HEK293 (cell line): ENCODE measurements around the gene CTSH.

Experiments
- CTCF ChIA-PET: fragments of 350-600 bp; formaldehyde crosslinking; extraction: SDS; loops from one replicate; lab custom pipeline; 2021; ENCODE audit warnings: antibody characterized with exemption; lab: Yijun Ruan, JAX
- POLR2A ChIA-PET: fragments of 300-600 bp; formaldehyde crosslinking; extraction: SDS; loops from one replicate; lab custom pipeline; 2020; ENCODE audit warnings: antibody characterized with exemption, inconsistent platforms; lab: Yijun Ruan, JAX
- H3K27ac ChIP-seq: fragments of 200-500 bp; sonication (Bioruptor generic); 2 replicates; pipeline ENCODE4 v1.5.1; 2014; ENCODE audit warnings: low read depth, low read length, control low read depth, inconsistent platforms; ENCODE audit errors: extremely low read depth
- H3K36me3 ChIP-seq, 2 experiments: fragments of 200-500 bp in 1 of 2; sonication (Bioruptor generic) in 1 of 2; 1 replicate in 1 of 2; 2 replicates in 1 of 2; pipeline ENCODE4 v1.5.1; 2014 to 2017; ENCODE audit warnings: inconsistent platforms in 2 of 2, low read length in 2 of 2; ENCODE audit not compliant: control insufficient read depth in 2 of 2, insufficient read depth in 1 of 2
- H3K4me1 ChIP-seq: fragments of 200-500 bp; sonication (Bioruptor generic); 2 replicates; pipeline ENCODE4 v1.5.1; 2014; ENCODE audit warnings: mild to moderate bottlenecking, low read length, inconsistent platforms; ENCODE audit not compliant: control insufficient read depth, insufficient read depth
- H3K4me3 ChIP-seq: 2 replicates; pipeline ENCODE4 v1.5.1; 2011; ENCODE audit warnings: low read depth, mild to moderate bottlenecking, control low read depth, low read length, moderate library complexity
- H3K9me3 ChIP-seq: fragments of 200-500 bp; sonication (Bioruptor generic); 2 replicates; pipeline ENCODE4 v1.5.1; 2014; ENCODE audit warnings: low read depth, low read length, inconsistent platforms; ENCODE audit not compliant: control insufficient read depth, insufficient read depth
- BCL11B ChIP-seq: fragments of 450-650 bp; formaldehyde crosslinking; IDR thresholded peaks from 2 replicates; pipeline ENCODE4 v1.5.1; 2016; ENCODE audit warnings: low read depth, missing biosample characterization, missing genetic modification characterization
- HOXC10 ChIP-seq: sonication (generic); formaldehyde crosslinking; IDR thresholded peaks from 2 replicates; pipeline ENCODE4 v1.8.1; 2023; ENCODE audit warnings: mild to moderate bottlenecking, missing genetic modification reagents
- HOXD13 ChIP-seq: sonication (generic); formaldehyde crosslinking; IDR thresholded peaks from 2 replicates; pipeline ENCODE4 v1.8.0; 2022; ENCODE audit warnings: missing genetic modification reagents, borderline replicate concordance
- PBX3 ChIP-seq: sonication (generic); formaldehyde crosslinking; IDR thresholded peaks from 2 replicates; pipeline ENCODE4 v1.8.1; 2022; ENCODE audit warnings: mild to moderate bottlenecking, moderate library complexity, missing genetic modification reagents
- PRDM6 ChIP-seq: fragments of 450-650 bp; formaldehyde crosslinking; IDR thresholded peaks from 2 replicates; pipeline ENCODE4 v1.5.1; 2017; ENCODE audit warnings: missing biosample characterization, missing genetic modification characterization
- ZNF138 ChIP-seq: fragments of 450-650 bp; formaldehyde crosslinking; IDR thresholded peaks from 2 replicates; pipeline ENCODE4 v1.5.1; 2016; ENCODE audit warnings: missing biosample characterization, missing genetic modification characterization, borderline replicate concordance
- ZNF24 ChIP-seq: fragments of 450-650 bp; formaldehyde crosslinking; IDR thresholded peaks from 2 replicates; pipeline ENCODE4 v1.5.1; 2016; ENCODE audit warnings: missing biosample characterization, missing genetic modification characterization
- ZNF324 ChIP-seq: fragments of 450-650 bp; formaldehyde crosslinking; IDR thresholded peaks from 2 replicates; pipeline ENCODE4 v1.5.1; 2016; ENCODE audit warnings: missing biosample characterization, missing genetic modification characterization
- ZNF426 ChIP-seq: fragments of 450-650 bp; formaldehyde crosslinking; IDR thresholded peaks from 2 replicates; pipeline ENCODE4 v1.5.1; 2017; ENCODE audit warnings: missing biosample characterization, missing genetic modification characterization, mild to moderate bottlenecking, inconsistent platforms, moderate library complexity
- ZNF510 ChIP-seq: fragments of 450-650 bp; formaldehyde crosslinking; IDR thresholded peaks from 2 replicates; pipeline ENCODE4 v1.5.1; 2018; ENCODE audit warnings: mild to moderate bottlenecking, missing genetic modification characterization, missing biosample characterization; ENCODE audit not compliant: insufficient replicate concordance
- ZNF530 ChIP-seq: fragments of 450-650 bp; formaldehyde crosslinking; IDR thresholded peaks from 2 replicates; pipeline ENCODE4 v1.5.1; 2016; ENCODE audit warnings: low read depth, missing biosample characterization, missing genetic modification characterization
- ZNF621 ChIP-seq: fragments of 450-650 bp; formaldehyde crosslinking; IDR thresholded peaks from 2 replicates; pipeline ENCODE4 v1.5.1; 2017; ENCODE audit warnings: missing biosample characterization, missing genetic modification characterization
- ZNF701 ChIP-seq: fragments of 450-650 bp; formaldehyde crosslinking; IDR thresholded peaks from 2 replicates; pipeline ENCODE4 v1.5.1; 2016; ENCODE audit warnings: missing biosample characterization, missing genetic modification characterization
- ZNF830 ChIP-seq: fragments of 450-650 bp; IDR thresholded peaks from 2 replicates; pipeline ENCODE4 v1.5.0; 2018; ENCODE audit warnings: missing biosample characterization, missing genetic modification characterization, low read depth, mild to moderate bottlenecking, moderate library complexity
- ZSCAN16 ChIP-seq: fragments of 450-650 bp; formaldehyde crosslinking; IDR thresholded peaks from 2 replicates; pipeline ENCODE4 v1.5.1; 2016; ENCODE audit warnings: missing biosample characterization, missing genetic modification characterization
- ZXDB ChIP-seq: fragments of 450-650 bp; formaldehyde crosslinking; IDR thresholded peaks from 2 replicates; pipeline ENCODE4 v1.5.1; 2016; ENCODE audit warnings: missing biosample characterization, missing genetic modification characterization
- TF ChIP-seq, protein P1 (sequence below): fragments of 450-650 bp; formaldehyde crosslinking; IDR thresholded peaks from 2 replicates; pipeline ENCODE4 v1.5.1; 2017; ENCODE audit warnings: missing biosample characterization, missing genetic modification characterization
- TF ChIP-seq, protein P2 (sequence below): fragments of 450-650 bp; formaldehyde crosslinking; IDR thresholded peaks from 2 replicates; pipeline ENCODE4 v1.5.1; 2016; ENCODE audit warnings: missing biosample characterization, missing genetic modification characterization, low read depth
- TF ChIP-seq, protein P3 (sequence below): fragments of 450-650 bp; formaldehyde crosslinking; IDR thresholded peaks from 2 replicates; pipeline ENCODE4 v1.5.0; 2017; ENCODE audit warnings: missing biosample characterization, missing genetic modification characterization, borderline replicate concordance

CTSH gene

GRCh38 chr15:78983146-78983918 is 38.5 kb upstream of the CTSH start:
- POLR2A ChIA-PET, result no interaction called here

GRCh38 chr15:78982736-78983135 is 37.9 kb upstream of the CTSH start:
- H3K9me3 ChIP-seq, result no peaks in the 10 kb centered on the region
- H3K36me3 ChIP-seq, result no peaks in the 10 kb centered on the region
- TF ChIP-seq ZNF530 (tag by site-specific recombination) (no peak), ZNF701 (tag by site-specific recombination) (no peak), HOXD13 (no peak), ZNF510 (tag by site-specific recombination) (no peak), PRDM6 (no peak), ZNF324 (tag by site-specific recombination) (no peak)

More at GRCh38 chr15:78983146-78983918, 38.5 kb upstream of the CTSH start:
- TF ChIP-seq, protein P1, sequence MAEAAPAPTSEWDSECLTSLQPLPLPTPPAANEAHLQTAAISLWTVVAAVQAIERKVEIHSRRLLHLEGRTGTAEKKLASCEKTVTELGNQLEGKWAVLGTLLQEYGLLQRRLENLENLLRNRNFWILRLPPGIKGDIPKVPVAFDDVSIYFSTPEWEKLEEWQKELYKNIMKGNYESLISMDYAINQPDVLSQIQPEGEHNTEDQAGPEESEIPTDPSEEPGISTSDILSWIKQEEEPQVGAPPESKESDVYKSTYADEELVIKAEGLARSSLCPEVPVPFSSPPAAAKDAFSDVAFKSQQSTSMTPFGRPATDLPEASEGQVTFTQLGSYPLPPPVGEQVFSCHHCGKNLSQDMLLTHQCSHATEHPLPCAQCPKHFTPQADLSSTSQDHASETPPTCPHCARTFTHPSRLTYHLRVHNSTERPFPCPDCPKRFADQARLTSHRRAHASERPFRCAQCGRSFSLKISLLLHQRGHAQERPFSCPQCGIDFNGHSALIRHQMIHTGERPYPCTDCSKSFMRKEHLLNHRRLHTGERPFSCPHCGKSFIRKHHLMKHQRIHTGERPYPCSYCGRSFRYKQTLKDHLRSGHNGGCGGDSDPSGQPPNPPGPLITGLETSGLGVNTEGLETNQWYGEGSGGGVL (tag by site-specific recombination), result 0 out of 2 replicates have a peak, but pooled peaks have one; percentile 15
- TF ChIP-seq BCL11B (tag by site-specific recombination) (no peak), ZNF24 (tag by site-specific recombination) (no peak), HOXC10 (CRISPR knock-in tag) (no peak), ZXDB (no peak)
- TF ChIP-seq, protein P2, sequence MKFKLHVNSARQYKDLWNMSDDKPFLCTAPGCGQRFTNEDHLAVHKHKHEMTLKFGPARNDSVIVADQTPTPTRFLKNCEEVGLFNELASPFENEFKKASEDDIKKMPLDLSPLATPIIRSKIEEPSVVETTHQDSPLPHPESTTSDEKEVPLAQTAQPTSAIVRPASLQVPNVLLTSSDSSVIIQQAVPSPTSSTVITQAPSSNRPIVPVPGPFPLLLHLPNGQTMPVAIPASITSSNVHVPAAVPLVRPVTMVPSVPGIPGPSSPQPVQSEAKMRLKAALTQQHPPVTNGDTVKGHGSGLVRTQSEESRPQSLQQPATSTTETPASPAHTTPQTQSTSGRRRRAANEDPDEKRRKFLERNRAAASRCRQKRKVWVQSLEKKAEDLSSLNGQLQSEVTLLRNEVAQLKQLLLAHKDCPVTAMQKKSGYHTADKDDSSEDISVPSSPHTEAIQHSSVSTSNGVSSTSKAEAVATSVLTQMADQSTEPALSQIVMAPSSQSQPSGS (tag by site-specific recombination), result peak; percentile 38; the same call in 1 of the 2 replicates
- H3K9me3 ChIP-seq, result no peaks in the 10 kb centered on the region
- CTCF ChIA-PET, result interaction anchor here (0.6 to 8.5 kb wide), 2 partner anchors 38 to 75 kb away, joined by 3 to 157 read pairs; no protein-coding TSS in a partner anchor
- H3K4me1 ChIP-seq, result no peaks in the 10 kb centered on the region
- no peak overlapping the region for H3K27ac ChIP-seq
- H3K4me3 ChIP-seq, result no peak overlapping the region
- H3K36me3 ChIP-seq, result no peaks in the 10 kb centered on the region

DNA sequence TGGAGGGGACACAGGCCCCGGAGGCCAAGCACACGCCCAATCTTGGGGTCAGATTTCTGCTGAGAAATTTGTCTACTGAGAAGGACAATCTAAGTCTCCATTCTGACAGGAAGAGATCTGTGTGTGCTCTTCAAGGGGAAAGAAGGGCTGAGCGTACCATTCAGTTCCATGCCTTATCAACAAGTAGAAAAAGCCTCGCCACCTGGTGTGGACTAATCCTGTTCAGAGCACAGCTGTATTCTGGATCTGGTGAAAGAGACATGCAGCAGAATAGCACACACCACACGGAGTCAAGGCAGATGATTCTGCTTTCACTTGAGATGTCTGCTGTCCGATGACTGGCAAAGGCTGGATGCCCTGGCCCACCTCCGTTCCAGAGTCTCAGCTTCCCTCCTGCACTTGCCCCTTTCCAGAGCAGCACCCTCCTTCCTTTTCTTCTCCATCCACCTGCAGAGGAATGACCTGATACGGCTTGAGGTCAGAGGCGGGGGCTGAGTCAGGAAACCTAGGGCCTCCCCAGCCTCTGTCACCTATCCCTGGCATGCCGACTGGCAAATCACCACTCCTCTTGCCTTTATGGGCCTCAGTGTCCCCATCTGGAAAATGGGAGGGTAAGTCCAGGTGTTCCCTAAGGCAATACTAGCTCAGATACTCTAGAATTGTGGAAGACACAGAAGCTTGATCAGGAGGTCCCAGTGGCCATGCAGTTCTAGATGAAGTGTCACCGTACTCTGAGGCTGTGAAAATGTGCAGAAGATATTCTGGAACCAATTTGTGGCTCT is 36.9 kb upstream of the CTSH start:
- Histone ChIP-seq H3K27ac (no peak overlapping the region), H3K36me3 (no peaks in the 10 kb centered on the region), H3K4me1 (no peaks in the 10 kb centered on the region), H3K4me3 (no peak overlapping the region), H3K9me3 (no peaks in the 10 kb centered on the region)
- CTCF ChIA-PET, result interaction anchor here (0.6 to 8.5 kb wide), 8 partner anchors 14 to 1405 kb away, joined by 3 to 157 read pairs (median 4); no protein-coding TSS in a partner anchor
- POLR2A ChIA-PET, result no interaction called here
- TF ChIP-seq ZSCAN16 (tag by site-specific recombination), result no peak
- TF ChIP-seq, protein P3, sequence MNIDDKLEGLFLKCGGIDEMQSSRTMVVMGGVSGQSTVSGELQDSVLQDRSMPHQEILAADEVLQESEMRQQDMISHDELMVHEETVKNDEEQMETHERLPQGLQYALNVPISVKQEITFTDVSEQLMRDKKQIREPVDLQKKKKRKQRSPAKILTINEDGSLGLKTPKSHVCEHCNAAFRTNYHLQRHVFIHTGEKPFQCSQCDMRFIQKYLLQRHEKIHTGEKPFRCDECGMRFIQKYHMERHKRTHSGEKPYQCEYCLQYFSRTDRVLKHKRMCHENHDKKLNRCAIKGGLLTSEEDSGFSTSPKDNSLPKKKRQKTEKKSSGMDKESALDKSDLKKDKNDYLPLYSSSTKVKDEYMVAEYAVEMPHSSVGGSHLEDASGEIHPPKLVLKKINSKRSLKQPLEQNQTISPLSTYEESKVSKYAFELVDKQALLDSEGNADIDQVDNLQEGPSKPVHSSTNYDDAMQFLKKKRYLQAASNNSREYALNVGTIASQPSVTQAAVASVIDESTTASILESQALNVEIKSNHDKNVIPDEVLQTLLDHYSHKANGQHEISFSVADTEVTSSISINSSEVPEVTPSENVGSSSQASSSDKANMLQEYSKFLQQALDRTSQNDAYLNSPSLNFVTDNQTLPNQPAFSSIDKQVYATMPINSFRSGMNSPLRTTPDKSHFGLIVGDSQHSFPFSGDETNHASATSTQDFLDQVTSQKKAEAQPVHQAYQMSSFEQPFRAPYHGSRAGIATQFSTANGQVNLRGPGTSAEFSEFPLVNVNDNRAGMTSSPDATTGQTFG (tag by site-specific recombination), result no peak
- TF ChIP-seq ZNF138 (tag by site-specific recombination), result no peak
- TF ChIP-seq ZNF830 (tag by site-specific recombination), result no peak
- TF ChIP-seq PBX3 (CRISPR knock-in tag), result no peak
- TF ChIP-seq ZNF621 (tag by site-specific recombination), result no peak
- no peak for TF ChIP-seq ZNF426 (tag by site-specific recombination)
- no peak for TF ChIP-seq ZXDB

More at GRCh38 chr15:78982736-78983135, 37.9 kb upstream of the CTSH start:
- Histone ChIP-seq H3K4me3 (no peak overlapping the region), H3K4me1 (no peaks in the 10 kb centered on the region), H3K27ac (no peak overlapping the region)
- ChIA-PET CTCF (interaction anchor here (0.6 to 8.5 kb wide), 4 partner anchors 15 to 201 kb away, joined by 3 to 157 read pairs (median 4); no protein-coding TSS in a partner anchor), POLR2A (no interaction called here)
